OCI-LY7 (cell line): ENCODE data around the gene CIAO2B.

ENCODE experiments used
- EZH2phosphoT487 ChIP-seq: fragments of 200-600 bp; sonication (generic); IDR thresholded peaks from 2 replicates; pipeline ENCODE4 v1.6.1; 2018; ENCODE audit warnings: low read depth, borderline replicate concordance, mild to moderate bottlenecking, mixed run types, antibody characterized with exemption, low read length, moderate library complexity, mixed read lengths
- TF ChIP-seq, protein P1 (sequence below): fragments of 200-600 bp; sonication (generic); conservative IDR thresholded peaks from 2 replicates; pipeline ENCODE4 v1.5.1; 2014; ENCODE audit warnings: mild to moderate bottlenecking, antibody characterized with exemption, low read length, moderate library complexity, mixed read lengths

DNA sequence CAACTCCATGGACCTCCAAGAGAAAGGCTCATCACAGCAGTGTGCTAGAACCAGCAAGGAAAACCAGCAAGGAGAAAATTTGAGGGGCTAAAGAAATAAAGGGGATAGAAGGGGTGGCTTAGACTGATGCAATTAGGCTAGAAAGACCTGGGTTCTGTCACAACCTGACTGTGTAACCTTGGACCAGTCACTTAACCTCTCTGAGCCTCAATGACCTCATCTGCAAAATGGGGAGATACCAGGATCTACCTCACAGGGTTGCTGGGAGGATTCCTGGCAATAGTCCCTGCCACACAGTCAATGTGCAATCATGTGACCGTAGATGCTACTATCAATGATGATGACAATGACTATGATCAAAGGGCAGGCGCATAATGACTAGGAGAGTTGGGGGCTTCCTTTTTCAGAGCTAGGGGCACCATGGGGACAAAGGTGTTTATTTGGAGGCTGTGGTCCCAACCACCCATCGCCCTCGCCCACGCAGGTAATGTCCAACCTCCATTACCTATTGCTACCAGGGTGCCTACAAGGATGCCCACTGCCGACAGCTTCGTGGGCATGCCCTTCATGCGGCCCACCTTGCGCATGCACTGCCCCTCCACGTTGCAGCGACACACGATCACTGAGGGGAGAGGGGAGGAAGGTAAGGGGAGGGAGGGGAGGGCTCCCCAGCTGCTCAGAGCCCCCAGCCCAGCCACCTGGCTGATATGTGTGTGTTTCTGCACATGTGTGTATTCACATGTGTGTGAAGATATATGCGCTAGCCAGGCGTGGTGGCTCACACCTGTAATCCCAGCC, 25.2 kb downstream of the CIAO2B start:
- TF ChIP-seq, protein P1, sequence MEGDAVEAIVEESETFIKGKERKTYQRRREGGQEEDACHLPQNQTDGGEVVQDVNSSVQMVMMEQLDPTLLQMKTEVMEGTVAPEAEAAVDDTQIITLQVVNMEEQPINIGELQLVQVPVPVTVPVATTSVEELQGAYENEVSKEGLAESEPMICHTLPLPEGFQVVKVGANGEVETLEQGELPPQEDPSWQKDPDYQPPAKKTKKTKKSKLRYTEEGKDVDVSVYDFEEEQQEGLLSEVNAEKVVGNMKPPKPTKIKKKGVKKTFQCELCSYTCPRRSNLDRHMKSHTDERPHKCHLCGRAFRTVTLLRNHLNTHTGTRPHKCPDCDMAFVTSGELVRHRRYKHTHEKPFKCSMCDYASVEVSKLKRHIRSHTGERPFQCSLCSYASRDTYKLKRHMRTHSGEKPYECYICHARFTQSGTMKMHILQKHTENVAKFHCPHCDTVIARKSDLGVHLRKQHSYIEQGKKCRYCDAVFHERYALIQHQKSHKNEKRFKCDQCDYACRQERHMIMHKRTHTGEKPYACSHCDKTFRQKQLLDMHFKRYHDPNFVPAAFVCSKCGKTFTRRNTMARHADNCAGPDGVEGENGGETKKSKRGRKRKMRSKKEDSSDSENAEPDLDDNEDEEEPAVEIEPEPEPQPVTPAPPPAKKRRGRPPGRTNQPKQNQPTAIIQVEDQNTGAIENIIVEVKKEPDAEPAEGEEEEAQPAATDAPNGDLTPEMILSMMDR = no peak
- TF ChIP-seq EZH2phosphoT487 = no peak
